SK-N-MC (cell line): ENCODE data around the gene IL15RA.

Source experiments
- DNase-seq: peaks from one replicate; pipeline ENCODE4 v3.0.0-alpha.2; 2011; ENCODE audit warnings: low read depth, low spot score
- H3K27ac ChIP-seq: fragments of 200-600 bp; sonication (generic); 2 replicates; pipeline ENCODE4 v1.5.1; 2016; ENCODE audit warnings: mixed run types
- H3K36me3 ChIP-seq: fragments of 200-600 bp; sonication (generic); 2 replicates; pipeline ENCODE4 v1.6.1; 2017; ENCODE audit warnings: antibody characterized with exemption, low read length, mixed read lengths; ENCODE audit not compliant: insufficient read depth
- H3K4me3 ChIP-seq: fragments of 200-600 bp; sonication (generic); 2 replicates; pipeline ENCODE4 v1.5.1; 2016
- H3K9ac ChIP-seq: fragments of 200-600 bp; sonication (generic); 2 replicates; pipeline ENCODE4 v1.8.0; 2017; ENCODE audit warnings: mixed run types, mixed read lengths; ENCODE audit not compliant: insufficient read length
- H3K9me3 ChIP-seq: fragments of 200-600 bp; sonication (generic); 2 replicates; pipeline ENCODE4 v1.6.1; 2017; ENCODE audit warnings: low read depth, mild to moderate bottlenecking, antibody characterized with exemption, low read length, moderate library complexity, mixed read lengths
- EZH2 ChIP-seq: fragments of 200-600 bp; sonication (generic); IDR thresholded peaks from one replicate; pipeline ENCODE4 v1.6.1; 2017; ENCODE audit warnings: antibody characterized with exemption
- FOXP2 ChIP-seq: optimal IDR thresholded peaks from 2 replicates; pipeline ENCODE3; 2011; ENCODE audit warnings: mild to moderate bottlenecking, moderate library complexity; ENCODE audit not compliant: insufficient read depth; ENCODE audit errors: extremely low read length, control extremely low read depth
- POLR2AphosphoS5 ChIP-seq: IDR thresholded peaks from 2 replicates; pipeline ENCODE4 v1.6.1; 2012; ENCODE audit warnings: mild to moderate bottlenecking, low read depth, low read length, borderline replicate concordance

The IL15RA gene

GRCh38 chr10:5996696-5997095 lies 19.4 kb upstream of the IL15RA start:
- H3K27ac ChIP-seq, result no peak overlapping the region
- no peak for DNase-seq
- no peak overlapping the region for H3K4me3 ChIP-seq
- no peaks in the 10 kb centered on the region for H3K36me3 ChIP-seq
- H3K9ac ChIP-seq, result no peak overlapping the region
- TF ChIP-seq POLR2AphosphoS5, result no peak
- no peak for TF ChIP-seq FOXP2
- no peaks in the 10 kb centered on the region for H3K9me3 ChIP-seq

GRCh38 chr10:5992398-5992797 lies 15.1 kb upstream of the IL15RA start:
- H3K9ac ChIP-seq, result no peak overlapping the region
- TF ChIP-seq EZH2, result no peak
- TF ChIP-seq FOXP2, result no peak
- no peak for TF ChIP-seq POLR2AphosphoS5
- no peaks in the 10 kb centered on the region for H3K36me3 ChIP-seq
- H3K27ac ChIP-seq, result no peak overlapping the region
- H3K9me3 ChIP-seq, result no peaks in the 10 kb centered on the region
- H3K4me3 ChIP-seq, result no peak overlapping the region
- no peak for DNase-seq

GRCh38 chr10:5991708-5992107 lies 14.4 kb upstream of the IL15RA start:
- no peaks in the 10 kb centered on the region for H3K36me3 ChIP-seq
- no peak overlapping the region for H3K27ac ChIP-seq
- H3K9me3 ChIP-seq, result no peaks in the 10 kb centered on the region
- H3K4me3 ChIP-seq, result no peak overlapping the region
- H3K9ac ChIP-seq, result no peak overlapping the region
- no peak for TF ChIP-seq FOXP2
- no peak for DNase-seq

GRCh38 chr10:5989756-5990155 lies 12.4 kb upstream of the IL15RA start:
- TF ChIP-seq FOXP2, result no peak
- no peak for TF ChIP-seq POLR2AphosphoS5
- TF ChIP-seq EZH2, result no peak
- no peak overlapping the region for H3K27ac ChIP-seq
- DNase-seq, result no peak
- no peaks in the 10 kb centered on the region for H3K36me3 ChIP-seq
- H3K4me3 ChIP-seq, result no peak overlapping the region
- no peaks in the 10 kb centered on the region for H3K9me3 ChIP-seq
- H3K9ac ChIP-seq, result no peak overlapping the region

GRCh38 chr10:5988336-5988920 lies 11.1 kb upstream of the IL15RA start:
- Histone ChIP-seq H3K9ac (no peak overlapping the region), H3K4me3 (no peak overlapping the region), H3K36me3 (no peaks in the 10 kb centered on the region), H3K27ac (no peak overlapping the region), H3K9me3 (no peaks in the 10 kb centered on the region)
- TF ChIP-seq EZH2 (no peak), FOXP2 (no peak), POLR2AphosphoS5 (no peak)
- no peak for DNase-seq

- DNase-seq, result no peak
- Histone ChIP-seq H3K4me3 (no peak overlapping the region), H3K9ac (no peak overlapping the region), H3K27ac (no peak overlapping the region), H3K36me3 (no peaks in the 10 kb centered on the region), H3K9me3 (no peaks in the 10 kb centered on the region)
- TF ChIP-seq POLR2AphosphoS5, result no peak
Observed at GRCh38 chr10:5987747-5988146, 10.4 kb upstream of the IL15RA start.

GRCh38 chr10:5985029-5985428 lies 7.7 kb upstream of the IL15RA start:
- TF ChIP-seq POLR2AphosphoS5 (no peak), FOXP2 (no peak), EZH2 (no peak)
- H3K36me3 ChIP-seq, result no peaks in the 10 kb centered on the region
- H3K9ac ChIP-seq, result no peak overlapping the region

GRCh38 chr10:5983774-5984173 lies 6.4 kb upstream of the IL15RA start:
- Histone ChIP-seq H3K9ac (no peak overlapping the region), H3K36me3 (no peaks in the 10 kb centered on the region), H3K9me3 (no peaks in the 10 kb centered on the region), H3K27ac (no peak overlapping the region), H3K4me3 (no peak overlapping the region)
- no peak for TF ChIP-seq FOXP2
- no peak for TF ChIP-seq EZH2
- no peak for TF ChIP-seq POLR2AphosphoS5
- no peak for DNase-seq

More at GRCh38 chr10:5985029-5985428, 7.7 kb upstream of the IL15RA start:
- no peak for DNase-seq
- Histone ChIP-seq H3K4me3 (no peak overlapping the region), H3K27ac (no peak overlapping the region), H3K9me3 (no peaks in the 10 kb centered on the region)

- no peak for DNase-seq
- Histone ChIP-seq H3K4me3 (no peak overlapping the region), H3K9ac (no peak overlapping the region), H3K9me3 (no peaks in the 10 kb centered on the region), H3K36me3 (no peaks in the 10 kb centered on the region), H3K27ac (no peak overlapping the region)
- no peak for TF ChIP-seq EZH2
Observed at GRCh38 chr10:5981529-5981928, 4.2 kb upstream of the IL15RA start.
